ENCODE results near the gene CBR1. TPM values are rescaled to one million over a fixed set of nuclear protein-coding genes. Genes with fewer than 3 reads are reported as not detected.

CBR1 gene
- total and polyA plus RNA-seq, 2 of the 13 experiments (the other 11 are each of a cell fraction or from before 2014, with no cell fraction given) = 33.7 to 38.7 TPM

- peak; percentile 39; the same call in 1 of the 2 replicates for TF ChIP-seq PRDM10 (CRISPR knock-in tag; IDR thresholded peaks at IDR 0.05; ENCODE audit: low read depth)
- peak; percentile 96 for TF ChIP-seq RBFOX2 (IDR thresholded peaks at IDR 0.05; ENCODE audit: low read depth, low read length)
- peak; percentile 74; the same call in 1 of the 2 replicates for TF ChIP-seq MYC (CRISPR knock-in tag; IDR thresholded peaks at IDR 0.05; ENCODE audit: borderline replicate concordance)
- no peak for TF ChIP-seq ZNF549 (CRISPR knock-in tag; IDR thresholded peaks at IDR 0.05)
- peak; percentile 37 for TF ChIP-seq XRCC5 (optimal IDR thresholded peaks at IDR 0.05; ENCODE audit: low read length)
- TF ChIP-seq MYPOP (CRISPR knock-in tag; IDR thresholded peaks at IDR 0.05) = no peak
- TF ChIP-seq ZNF296 (CRISPR knock-in tag; conservative IDR thresholded peaks at IDR 0.05) = no peak
- TF ChIP-seq CC2D1A (CRISPR knock-in tag; IDR thresholded peaks at IDR 0.05) = no peak
- peak; percentile 92 for TF ChIP-seq POLR2AphosphoS5 (IDR thresholded peaks at IDR 0.05; ENCODE audit: low read depth, low read length)
- TF ChIP-seq MNT (IDR thresholded peaks at IDR 0.05) = peak; percentile 66
- peak; percentile 82 for TF ChIP-seq SNAPC2 (CRISPR knock-in tag; IDR thresholded peaks at IDR 0.05)
- TF ChIP-seq UBTF (CRISPR knock-in tag; IDR thresholded peaks at IDR 0.05) = 0 out of 2 replicates have a peak, but pooled peaks have one; percentile 57
- peak; percentile 49; the same call in 1 of the 2 replicates for TF ChIP-seq ETV5 (CRISPR knock-in tag; IDR thresholded peaks at IDR 0.05; ENCODE audit: borderline replicate concordance)
- no peak for TF ChIP-seq PHB2 (IDR thresholded peaks at IDR 0.05; ENCODE audit: partially characterized antibody)
- peak; percentile 95 for TF ChIP-seq ZHX1 (CRISPR knock-in tag; IDR thresholded peaks at IDR 0.05; ENCODE audit: low read depth)
- TF ChIP-seq ZNF143 (CRISPR knock-in tag; IDR thresholded peaks at IDR 0.05) = 0 out of 2 replicates have a peak, but pooled peaks have one; percentile 30
- 0 out of 4 replicates have a peak, but pooled peaks of 1 of the 2 experiments have one; percentile 22 for TF ChIP-seq NR2F1 (CRISPR knock-in tag; IDR thresholded peaks at IDR 0.05)
These were observed 9.5 kb upstream of the CBR1 start, which contains the start of gene SETD4 (continued) for GRCh38 chr21:36060159-36060921.
